HG03135 (cell line): Measurements from ENCODE around the gene CYP4F2.
"Not testable (repeated sequence)": the region's sequence is repeated elsewhere in the genome, so short reads cannot be mapped to it uniquely, and the experiment has no call there.

ENCODE experiments used
- ATAC-seq: cut with Tn5 transposase; IDR thresholded peaks from one replicate; pipeline ENCODE4 v1.9.1; 2021; ENCODE audit warnings: mild to moderate bottlenecking, moderate library complexity; ENCODE audit not compliant: unreplicated experiment

The CYP4F2 gene, protein sequence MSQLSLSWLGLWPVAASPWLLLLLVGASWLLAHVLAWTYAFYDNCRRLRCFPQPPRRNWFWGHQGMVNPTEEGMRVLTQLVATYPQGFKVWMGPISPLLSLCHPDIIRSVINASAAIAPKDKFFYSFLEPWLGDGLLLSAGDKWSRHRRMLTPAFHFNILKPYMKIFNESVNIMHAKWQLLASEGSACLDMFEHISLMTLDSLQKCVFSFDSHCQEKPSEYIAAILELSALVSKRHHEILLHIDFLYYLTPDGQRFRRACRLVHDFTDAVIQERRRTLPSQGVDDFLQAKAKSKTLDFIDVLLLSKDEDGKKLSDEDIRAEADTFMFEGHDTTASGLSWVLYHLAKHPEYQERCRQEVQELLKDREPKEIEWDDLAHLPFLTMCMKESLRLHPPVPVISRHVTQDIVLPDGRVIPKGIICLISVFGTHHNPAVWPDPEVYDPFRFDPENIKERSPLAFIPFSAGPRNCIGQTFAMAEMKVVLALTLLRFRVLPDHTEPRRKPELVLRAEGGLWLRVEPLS

GRCh38 chr19:15897738-15898276 is at the start of gene CYP4F2:
CYP4F2 (minus strand) TSS chr19:15898074; CDS start chr19:15897611, 463 bp downstream.
- ATAC-seq, result no peak

- no peak for ATAC-seq
Measured at GRCh38 chr19:15945301-15945700, 47.4 kb upstream of the CYP4F2 start.

GRCh38 chr19:15944401-15944800 is 46.5 kb upstream of the CYP4F2 start:
- ATAC-seq, result no peak

GRCh38 chr19:15937771-15938170 is 39.9 kb upstream of the CYP4F2 start:
- ATAC-seq, result no peak

DNA sequence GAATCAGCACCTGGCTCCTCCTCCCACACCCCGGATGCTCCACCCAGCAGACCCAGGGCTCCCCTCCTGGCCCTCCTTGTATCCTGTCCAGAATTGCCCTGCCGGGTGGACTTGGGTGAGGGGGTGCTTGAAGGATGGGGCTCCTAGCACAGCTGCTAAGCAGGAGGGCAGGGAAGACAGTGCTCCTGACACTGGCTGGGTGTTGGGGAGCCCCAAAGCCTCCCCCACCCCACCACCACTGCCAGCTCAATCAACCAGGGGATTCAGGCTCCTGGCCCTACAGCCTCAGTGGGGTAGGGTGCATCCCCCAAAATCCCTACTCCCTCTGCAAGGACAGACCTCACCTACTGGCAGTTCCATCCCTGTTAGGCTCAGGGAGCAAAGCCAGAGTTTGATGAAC is 39.1 kb upstream of the CYP4F2 start:
- ATAC-seq, result no peak

GRCh38 chr19:15936173-15936572 is 38.3 kb upstream of the CYP4F2 start:
- ATAC-seq, result no peak

DNA sequence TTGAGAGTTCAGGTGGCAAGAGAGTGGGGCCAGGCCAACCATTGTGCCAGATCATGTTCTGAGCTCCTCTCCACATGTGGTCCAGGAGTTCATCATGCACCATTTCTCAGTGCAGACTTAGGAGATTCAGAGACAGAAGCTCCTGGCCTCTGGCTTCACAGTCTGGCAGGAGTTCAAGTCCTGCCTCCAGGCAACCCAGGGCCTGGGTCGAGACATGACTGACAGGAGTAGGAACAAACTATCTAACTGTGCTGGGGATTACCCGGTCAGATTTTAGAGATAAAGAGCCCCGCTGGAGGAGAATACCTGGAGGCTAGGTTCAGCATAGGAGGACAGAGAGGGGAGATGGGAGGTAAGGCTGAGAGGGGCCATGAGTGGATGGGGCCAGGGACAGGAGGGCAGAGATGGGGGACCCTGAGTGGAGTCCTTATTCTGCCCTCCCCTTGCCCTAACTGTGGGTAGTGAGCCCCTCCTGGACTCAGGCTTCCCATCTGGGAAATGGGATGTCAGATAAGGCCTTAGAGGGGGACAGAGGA is 37.4 kb upstream of the CYP4F2 start:
- ATAC-seq, result no peak

GRCh38 chr19:15934332-15935078 is 36.6 kb upstream of the CYP4F2 start, which contains the start of gene CYP4F11:
CYP4F11 (minus strand) TSS chr19:15934529; CDS start chr19:15934408, 121 bp downstream.
- ATAC-seq, result no peak

DNA sequence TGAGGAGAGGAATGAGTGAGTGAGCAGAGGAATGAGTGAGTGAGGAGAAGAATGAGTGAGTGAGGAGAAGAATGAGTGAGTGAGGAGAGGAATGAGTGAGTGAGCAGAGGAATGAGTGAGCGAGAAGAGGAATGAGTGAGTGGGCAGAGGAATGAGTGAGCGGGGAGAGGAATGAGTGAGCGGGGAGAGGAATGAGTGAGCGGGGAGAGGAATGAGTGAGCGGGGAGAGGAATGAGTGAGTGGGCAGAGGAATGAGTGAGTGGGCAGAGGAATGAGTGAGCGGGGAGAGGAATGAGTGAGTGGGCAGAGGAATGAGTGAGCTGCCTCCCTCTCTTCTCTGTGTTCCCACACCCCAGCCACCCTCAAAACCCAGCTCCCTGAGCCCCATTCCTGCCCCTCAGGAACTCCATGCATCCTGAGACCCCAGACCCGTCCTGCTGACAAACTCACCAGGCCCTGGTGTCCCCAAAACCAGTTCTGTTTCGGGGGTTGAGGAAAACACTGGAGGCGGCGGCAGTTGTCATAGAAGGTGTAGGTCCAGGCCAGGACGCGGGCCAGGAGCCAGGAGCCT is 36.0 kb upstream of the CYP4F2 start:
- not testable (repeated sequence) for ATAC-seq

- no peak for ATAC-seq
Measured at GRCh38 chr19:15928321-15928720, 30.4 kb upstream of the CYP4F2 start.

DNA sequence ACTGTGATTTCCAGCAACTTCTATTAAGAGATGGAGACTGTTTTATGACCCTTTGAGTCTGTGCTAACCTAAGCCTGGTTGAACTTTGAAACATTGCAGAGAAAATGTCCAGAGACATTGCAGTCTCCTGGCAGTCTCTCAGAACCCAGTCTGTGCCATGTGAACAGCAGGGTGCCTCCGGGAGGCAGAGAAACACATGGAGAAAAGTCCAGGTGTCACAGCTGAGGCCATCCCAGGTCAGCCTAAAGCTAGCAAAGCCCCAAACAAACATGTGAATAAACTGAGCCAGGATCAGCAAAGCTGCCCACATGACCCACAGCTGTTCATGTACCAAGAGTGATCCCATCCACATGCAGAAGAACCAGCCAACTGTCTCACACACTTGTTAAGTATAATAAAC is 28.6 kb upstream of the CYP4F2 start:
- no peak for ATAC-seq

GRCh38 chr19:15923702-15924101 is 25.8 kb upstream of the CYP4F2 start:
- ATAC-seq, result no peak

DNA sequence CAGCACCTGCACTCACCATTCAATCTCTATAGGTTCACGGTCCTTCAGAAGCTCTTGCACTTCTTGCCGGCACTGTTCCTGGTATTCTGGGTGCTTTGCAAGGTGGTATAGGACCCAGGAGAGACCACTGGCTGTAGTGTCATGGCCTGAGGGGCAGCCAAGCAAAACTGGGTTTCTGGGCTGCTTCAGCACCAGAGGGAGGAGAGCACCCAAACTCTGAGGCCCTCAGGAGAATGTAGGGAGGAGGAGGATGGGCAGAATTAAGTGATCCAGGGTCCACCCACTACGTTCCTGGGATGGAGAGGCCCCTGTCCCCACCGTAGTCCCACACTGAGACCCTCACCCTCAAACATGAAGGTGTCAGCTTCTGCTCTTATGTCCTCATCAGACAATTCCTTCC is 24.1 kb upstream of the CYP4F2 start:
- no peak for ATAC-seq

- no peak for ATAC-seq
Measured at GRCh38 chr19:15919243-15919642, 21.4 kb upstream of the CYP4F2 start.

DNA sequence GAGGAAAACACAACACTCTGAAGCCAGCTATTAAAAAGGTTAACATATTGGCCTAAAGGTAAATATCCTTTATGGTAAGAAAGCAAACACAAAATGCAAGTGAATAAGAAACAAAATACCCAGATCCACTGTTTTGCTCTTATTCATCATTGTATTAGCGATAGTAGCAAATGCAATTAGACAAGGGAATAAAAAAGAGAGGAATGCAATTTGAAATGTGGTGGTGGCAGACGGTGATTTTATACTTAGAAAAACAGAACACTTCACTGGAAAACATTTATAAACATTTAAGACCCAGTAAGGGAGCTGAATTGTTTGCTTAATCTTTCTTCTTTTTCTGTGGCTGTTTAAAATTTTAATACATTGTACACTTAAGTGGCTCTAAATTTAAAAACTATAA is 17.2 kb upstream of the CYP4F2 start:
- ATAC-seq, result no peak

GRCh38 chr19:15913830-15914229 is 16.0 kb upstream of the CYP4F2 start:
- ATAC-seq, result no peak

- ATAC-seq, result no peak
Measured at GRCh38 chr19:15913384-15913783, 15.5 kb upstream of the CYP4F2 start.

- no peak for ATAC-seq
Measured at GRCh38 chr19:15911599-15912235, 13.8 kb upstream of the CYP4F2 start.

GRCh38 chr19:15905026-15905425 is 7.2 kb upstream of the CYP4F2 start:
- ATAC-seq, result no peak

- ATAC-seq, result not testable (repeated sequence)
Measured at GRCh38 chr19:15902898-15903297, 5.0 kb upstream of the CYP4F2 start.
